DND-41 (cell line): Measurements from ENCODE around the gene PCAT6.

Experiments used
- CTCF ChIP-seq: IDR thresholded peaks from 2 replicates; pipeline ENCODE4 v1.5.1; 2012; ENCODE audit warnings: borderline replicate concordance, low read length, moderate library complexity, mild to moderate bottlenecking; ENCODE audit not compliant: poor library complexity, severe bottlenecking; ENCODE audit errors: extremely low read depth
- EZH2 ChIP-seq: IDR thresholded peaks from 3 replicates; pipeline ENCODE4 v1.6.1; 2012; ENCODE audit warnings: borderline replicate concordance, low read depth, mild to moderate bottlenecking, moderate library complexity, low read length, inconsistent platforms; ENCODE audit not compliant: severe bottlenecking

- TF ChIP-seq CTCF = no peak
- no peak for TF ChIP-seq EZH2
Observed at GRCh38 chr1:202835548-202836072, 24.9 kb downstream of the PCAT6 start.
